AG04450 (cell line): ENCODE results near the gene LRMDA. TPM values are rescaled to one million over a fixed set of nuclear protein-coding genes. Genes with fewer than 3 reads are reported as not detected.

Experiments
- CTCF ChIA-PET: fragments of 300-600, 350-600 bp; formaldehyde crosslinking; extraction: SDS; loops from one replicate; lab custom pipeline; 2022; ENCODE audit warnings: antibody characterized with exemption, inconsistent platforms; lab: Charles Lee
- POLR2A ChIA-PET: fragments of 350-600 bp; formaldehyde crosslinking; extraction: SDS; loops from one replicate; lab custom pipeline; 2021; ENCODE audit warnings: antibody characterized with exemption, inconsistent platforms; lab: Yijun Ruan, JAX
- DNase-seq: peaks from one replicate; pipeline ENCODE4 v3.0.0-alpha.2; 2011; ENCODE audit warnings: low read depth, low spot score
- H3K27ac ChIP-seq: one replicate; pipeline ENCODE4 v1.5.1; 2012; ENCODE audit warnings: low read depth, low read length, control low read depth
- H3K27me3 ChIP-seq: one replicate; pipeline ENCODE4 v1.6.0; 2012; ENCODE audit warnings: low read length; ENCODE audit not compliant: control insufficient read depth, insufficient read depth
- H3K4me3 ChIP-seq: 2 replicates; pipeline ENCODE4 v1.5.1; 2011; ENCODE audit warnings: mild to moderate bottlenecking, low read depth, low read length, control low read depth
- H3K9me3 ChIP-seq: 2 replicates; pipeline ENCODE4 v1.5.1; 2012; ENCODE audit warnings: low read length; ENCODE audit not compliant: control insufficient read depth, insufficient read depth
- polyA plus RNA-seq: library from polyadenylated mRNA; depleted of rRNA; stranded (reverse); fragments of >200 nt; gene quantifications from 2 replicates; pipeline ENCODE4 v1.2.3, GENCODE V29; 2011
- TF ChIP-seq, protein P1 (sequence below): IDR thresholded peaks from 2 replicates; pipeline ENCODE4 v1.5.1; 2011; ENCODE audit warnings: low read depth, low read length, control low read depth, inconsistent platforms

Gene LRMDA
- polyA plus RNA-seq, 1 experiment: 0.12 TPM

DNA sequence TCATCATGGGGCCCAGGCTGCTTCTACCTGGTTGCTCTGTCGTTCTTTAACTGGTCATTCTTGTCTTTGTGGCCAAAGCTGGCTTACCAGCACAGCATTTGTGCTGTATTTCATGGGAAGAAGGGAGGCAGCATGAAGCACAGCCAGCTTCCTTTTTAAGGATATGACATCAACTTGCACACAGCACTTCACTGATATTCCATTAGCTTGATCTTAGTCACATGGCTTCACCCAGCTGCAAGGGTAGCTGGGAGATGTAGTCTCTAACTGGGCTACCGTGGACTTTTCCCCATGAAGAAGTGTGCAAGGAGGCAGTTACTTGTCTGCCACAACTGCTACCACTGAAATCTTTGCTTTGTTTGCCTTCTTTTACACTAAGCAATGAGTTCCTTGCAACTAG is 525.2 kb downstream of the LRMDA start:
- ChIA-PET POLR2A (no interaction called here), CTCF (no interaction called here)
- Histone ChIP-seq H3K27ac (no peak overlapping the region), H3K4me3 (no peak overlapping the region), H3K9me3 (no peaks in the 10 kb centered on the region), H3K27me3 (no peaks in the 10 kb centered on the region)
- DNase-seq: no peak
- TF ChIP-seq, protein P1, sequence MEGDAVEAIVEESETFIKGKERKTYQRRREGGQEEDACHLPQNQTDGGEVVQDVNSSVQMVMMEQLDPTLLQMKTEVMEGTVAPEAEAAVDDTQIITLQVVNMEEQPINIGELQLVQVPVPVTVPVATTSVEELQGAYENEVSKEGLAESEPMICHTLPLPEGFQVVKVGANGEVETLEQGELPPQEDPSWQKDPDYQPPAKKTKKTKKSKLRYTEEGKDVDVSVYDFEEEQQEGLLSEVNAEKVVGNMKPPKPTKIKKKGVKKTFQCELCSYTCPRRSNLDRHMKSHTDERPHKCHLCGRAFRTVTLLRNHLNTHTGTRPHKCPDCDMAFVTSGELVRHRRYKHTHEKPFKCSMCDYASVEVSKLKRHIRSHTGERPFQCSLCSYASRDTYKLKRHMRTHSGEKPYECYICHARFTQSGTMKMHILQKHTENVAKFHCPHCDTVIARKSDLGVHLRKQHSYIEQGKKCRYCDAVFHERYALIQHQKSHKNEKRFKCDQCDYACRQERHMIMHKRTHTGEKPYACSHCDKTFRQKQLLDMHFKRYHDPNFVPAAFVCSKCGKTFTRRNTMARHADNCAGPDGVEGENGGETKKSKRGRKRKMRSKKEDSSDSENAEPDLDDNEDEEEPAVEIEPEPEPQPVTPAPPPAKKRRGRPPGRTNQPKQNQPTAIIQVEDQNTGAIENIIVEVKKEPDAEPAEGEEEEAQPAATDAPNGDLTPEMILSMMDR: no peak

DNA sequence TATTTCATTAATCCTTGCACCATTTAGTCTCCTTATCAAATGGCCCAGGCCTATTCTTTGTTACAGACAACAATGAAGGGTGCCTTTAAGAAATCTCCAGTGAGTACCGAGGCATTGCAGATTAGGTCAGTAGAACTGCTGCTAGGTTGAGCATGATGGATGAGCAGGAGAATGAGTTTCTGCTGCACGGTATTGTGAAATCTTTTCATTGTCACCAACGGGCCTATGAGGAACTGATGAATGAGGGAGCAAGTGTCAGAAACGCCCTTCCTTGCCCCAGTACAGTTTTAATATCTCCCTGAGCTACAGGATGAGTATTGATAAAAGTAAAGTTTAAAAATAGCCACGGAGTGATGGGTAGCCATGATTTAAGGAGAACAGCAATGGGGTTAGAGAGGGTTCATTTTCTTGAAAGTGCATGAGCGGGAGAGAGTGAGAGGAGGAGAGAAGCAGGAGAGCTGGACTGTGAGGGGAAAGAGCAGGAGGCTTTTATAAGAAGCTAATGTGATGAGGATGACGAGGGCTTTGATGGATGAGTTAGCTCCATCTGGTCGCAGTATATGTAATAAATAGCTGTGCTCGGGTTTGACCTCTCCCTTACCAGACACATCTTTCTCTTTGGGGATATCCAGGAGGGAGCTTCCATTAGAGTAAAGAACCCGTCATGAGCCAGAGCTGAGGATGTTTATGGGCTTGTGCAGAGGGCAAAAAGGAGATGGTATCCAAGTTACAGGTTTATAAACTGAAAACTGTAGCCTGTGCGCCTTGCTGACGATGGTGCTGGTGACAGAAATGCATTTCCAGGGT is 526.1 kb downstream of the LRMDA start:
- ChIA-PET CTCF (no interaction called here), POLR2A (no interaction called here)
- Histone ChIP-seq H3K4me3 (no peak overlapping the region), H3K27ac (no peak overlapping the region), H3K27me3 (no peaks in the 10 kb centered on the region), H3K9me3 (no peaks in the 10 kb centered on the region)
- TF ChIP-seq, protein P1: no peak
- no peak for DNase-seq

DNA sequence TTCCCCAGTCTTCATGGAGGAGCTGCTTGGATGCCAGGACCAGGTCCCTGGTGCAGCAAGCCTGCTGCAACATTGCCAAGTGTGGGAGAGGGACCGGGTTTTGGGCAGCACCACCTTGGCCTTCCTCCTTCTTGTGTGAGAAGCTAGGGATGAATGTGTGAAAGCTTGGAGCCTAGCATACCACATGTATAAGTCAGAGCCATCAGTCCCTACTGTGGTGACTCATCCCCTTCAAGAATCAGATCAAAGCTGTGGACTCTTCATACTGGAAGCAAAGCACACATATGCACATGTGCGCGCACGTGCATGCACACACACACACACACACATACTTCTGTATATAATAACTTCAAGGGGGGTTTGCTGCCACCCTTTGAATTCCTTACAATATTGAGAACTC is 527.8 kb downstream of the LRMDA start:
- H3K9me3 ChIP-seq: no peaks in the 10 kb centered on the region
- peak; percentile 37 for DNase-seq
- no peaks in the 10 kb centered on the region for H3K27me3 ChIP-seq
- no peak overlapping the region for H3K4me3 ChIP-seq
- ChIA-PET CTCF (no interaction called here), POLR2A (no interaction called here)
- TF ChIP-seq, protein P1: no peak
- no peak overlapping the region for H3K27ac ChIP-seq

DNA sequence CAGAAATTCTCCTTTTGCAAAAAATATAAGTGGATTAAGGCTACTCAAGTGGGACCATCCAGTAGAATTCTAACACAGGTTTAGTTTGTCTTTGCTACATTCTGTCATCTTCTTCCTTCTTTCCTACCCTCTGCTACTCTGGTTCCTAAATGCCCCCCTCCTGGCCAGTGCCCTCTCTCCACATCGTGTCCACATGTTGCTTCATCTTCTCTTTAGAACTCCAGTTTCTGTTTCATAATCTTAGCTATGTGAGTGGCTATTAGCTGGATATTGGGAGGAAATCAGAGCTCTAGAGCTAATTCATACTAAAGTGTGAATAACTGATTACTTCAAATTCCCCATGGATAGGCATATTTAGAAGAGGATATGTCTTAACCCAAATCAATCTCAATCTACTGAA is 528.5 kb downstream of the LRMDA start:
- ChIA-PET POLR2A (no interaction called here), CTCF (no interaction called here)
- TF ChIP-seq, protein P1: no peak

DNA sequence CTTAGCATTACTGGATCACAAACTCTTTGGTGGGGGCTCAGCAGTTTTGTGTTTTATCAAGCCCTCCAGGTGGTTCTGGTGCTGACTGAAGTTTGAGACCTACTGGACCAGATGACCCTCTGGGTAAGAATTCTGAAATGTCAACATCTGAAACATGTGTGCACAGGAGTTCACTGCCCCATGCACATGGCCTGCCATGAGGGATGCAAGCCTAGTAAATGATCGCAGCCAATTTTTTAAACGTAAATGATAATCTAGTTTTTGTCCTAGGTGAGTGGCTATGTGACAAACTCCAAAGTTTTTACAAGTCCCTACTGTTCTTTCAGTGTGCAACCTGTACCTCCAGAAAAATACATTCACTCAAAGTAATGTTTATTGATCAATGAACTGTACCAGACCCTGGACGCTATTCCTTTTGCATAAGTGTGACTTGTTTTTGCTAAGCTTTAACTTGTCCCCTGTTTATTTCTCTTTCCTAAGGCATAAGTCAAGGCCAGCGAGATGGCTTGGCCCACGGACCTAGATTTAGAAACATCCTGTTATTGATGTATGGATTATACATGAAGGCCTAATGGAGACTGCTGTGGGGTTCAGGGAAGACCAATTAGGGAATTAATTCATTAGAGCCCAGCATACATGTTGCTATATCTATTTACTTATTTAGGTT is 531.1 kb downstream of the LRMDA start:
- DNase-seq: no peak
- no peak overlapping the region for H3K4me3 ChIP-seq
- ChIA-PET CTCF (no interaction called here), POLR2A (no interaction called here)
- no peak overlapping the region for H3K27ac ChIP-seq
- TF ChIP-seq, protein P1: no peak
- no peaks in the 10 kb centered on the region for H3K9me3 ChIP-seq
- H3K27me3 ChIP-seq: peaks cover 4% of the 10 kb centered on the region

More for the DNA sequence above, 528.5 kb downstream of the LRMDA start:
- Histone ChIP-seq H3K27ac (no peak overlapping the region), H3K4me3 (no peak overlapping the region), H3K27me3 (no peaks in the 10 kb centered on the region), H3K9me3 (no peaks in the 10 kb centered on the region)
- no peak for DNase-seq
